ENCODE results near the gene GET4. TPM values are rescaled to one million over a fixed set of nuclear protein-coding genes. Genes with fewer than 3 reads are reported as not detected.
A peak's percentile ranks its signal among the peaks of the same experiment; 100 is the strongest.
"Not testable (repeated sequence)": the region's sequence is repeated elsewhere in the genome, so short reads cannot be mapped to it uniquely, and the experiment has no call there.

Gene GET4
- polyA plus RNA-seq, 3 donors = 45.2 to 62.0 (median 61.0) TPM

GRCh38 chr7:913736-914520 is 37.6 kb downstream of the GET4 start:
- no peak for DNase-seq

GRCh38 chr7:914521-915194 is 38.3 kb downstream of the GET4 start:
- DNase-seq = no peak

GRCh38 chr7:915291-916218 is 39.2 kb downstream of the GET4 start:
- DNase-seq = no peak

- no peak for DNase-seq
Observed at GRCh38 chr7:916291-916941, 40.1 kb downstream of the GET4 start.

- DNase-seq = no peak
Observed at GRCh38 chr7:917255-918117, 41.1 kb downstream of the GET4 start.

- no peak for DNase-seq
Observed at GRCh38 chr7:918118-918425, 41.7 kb downstream of the GET4 start.

GRCh38 chr7:918441-919113 is 42.2 kb downstream of the GET4 start:
- DNase-seq = no peak

GRCh38 chr7:919114-919442 is 42.7 kb downstream of the GET4 start:
- no peak for DNase-seq

GRCh38 chr7:919924-920341 is 43.6 kb downstream of the GET4 start:
- DNase-seq = no peak

- DNase-seq = no peak
Observed at GRCh38 chr7:920351-921070, 44.2 kb downstream of the GET4 start.

- DNase-seq = no peak
Observed at GRCh38 chr7:921071-921461, 44.7 kb downstream of the GET4 start.

GRCh38 chr7:921581-922333 is 45.4 kb downstream of the GET4 start:
- DNase-seq = no peak

GRCh38 chr7:922334-923107 is 46.2 kb downstream of the GET4 start:
- no peak for DNase-seq

GRCh38 chr7:923108-924041 is 47.0 kb downstream of the GET4 start:
- peak; percentile 67 for DNase-seq

GRCh38 chr7:924042-924441 is 47.7 kb downstream of the GET4 start:
- DNase-seq = not testable (repeated sequence)

GRCh38 chr7:924541-925231 is 48.3 kb downstream of the GET4 start:
- no peak for DNase-seq

- DNase-seq = no peak
Observed at GRCh38 chr7:925601-926000, 49.2 kb downstream of the GET4 start.
